LHCN-M2 (cell line): ENCODE results near the gene ABCB8. TPM values are rescaled to one million over a fixed set of nuclear protein-coding genes. Genes with fewer than 3 reads are reported as not detected.

ENCODE experiments used
- DNase-seq: peaks from one replicate; pipeline ENCODE4 v3.0.0-alpha.2; 2012; ENCODE audit warnings: low read depth
- polyA plus RNA-seq: library from polyadenylated mRNA; unstranded; fragments of >200 nt; gene quantifications from one replicate; pipeline ENCODE4 v1.2.1, GENCODE V29; 2012; ENCODE audit warnings: missing spikeins
- total RNA-seq: library from RNA; depleted of rRNA; stranded (reverse); fragments of >200 nt; gene quantifications from 2 replicates; pipeline ENCODE4 v1.2.3, GENCODE V29; 2014; rRNA removed

Gene ABCB8
- total RNA-seq: 61.1 and 64.0 TPM in 2 replicates
- 40.4 TPM for polyA plus RNA-seq

DNA sequence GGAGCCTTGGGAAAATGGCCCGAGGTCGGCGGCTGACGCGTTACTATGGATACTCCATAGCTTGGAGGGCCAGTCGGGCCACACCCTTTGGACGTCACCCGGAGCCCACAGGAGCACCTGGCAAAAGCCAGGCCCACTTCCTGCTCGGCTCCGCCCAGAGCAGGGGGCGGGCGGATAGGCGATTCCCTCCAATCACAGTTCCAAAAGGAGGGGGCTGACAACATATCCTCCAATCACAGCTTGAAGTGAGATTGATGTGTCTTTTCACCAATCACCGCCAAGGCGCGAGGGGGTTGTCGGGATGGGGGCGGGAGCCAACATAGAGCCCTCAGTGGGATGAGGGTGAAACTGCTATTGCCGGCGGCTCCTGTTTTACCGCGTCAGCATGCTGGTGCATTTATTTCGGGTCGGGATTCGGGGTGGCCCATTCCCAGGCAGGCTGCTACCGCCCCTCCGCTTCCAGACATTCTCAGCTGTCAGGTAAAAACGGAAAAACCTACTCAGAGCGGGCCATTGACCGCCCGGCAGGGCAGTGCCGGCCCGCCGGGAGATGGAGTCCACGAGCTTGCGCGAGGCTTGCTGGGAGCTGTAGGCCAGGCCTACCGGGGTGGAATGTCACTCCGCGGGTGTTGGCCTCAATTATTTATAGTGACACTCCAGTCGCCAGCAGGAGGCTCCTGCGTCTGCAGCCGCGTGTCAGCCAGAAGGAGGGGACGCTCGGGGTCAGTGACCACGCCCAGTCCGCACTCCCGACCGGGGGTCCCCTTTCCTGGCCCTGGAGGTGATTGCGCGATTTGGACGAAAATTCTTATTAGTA, at the start of gene ABCB8:
Gene ABCB8 (plus strand): TSS at position 320 of the 817 bp plus-strand sequence. CDS start 66 bp downstream, at position 386.
- DNase-seq: peak; percentile 100

DNA sequence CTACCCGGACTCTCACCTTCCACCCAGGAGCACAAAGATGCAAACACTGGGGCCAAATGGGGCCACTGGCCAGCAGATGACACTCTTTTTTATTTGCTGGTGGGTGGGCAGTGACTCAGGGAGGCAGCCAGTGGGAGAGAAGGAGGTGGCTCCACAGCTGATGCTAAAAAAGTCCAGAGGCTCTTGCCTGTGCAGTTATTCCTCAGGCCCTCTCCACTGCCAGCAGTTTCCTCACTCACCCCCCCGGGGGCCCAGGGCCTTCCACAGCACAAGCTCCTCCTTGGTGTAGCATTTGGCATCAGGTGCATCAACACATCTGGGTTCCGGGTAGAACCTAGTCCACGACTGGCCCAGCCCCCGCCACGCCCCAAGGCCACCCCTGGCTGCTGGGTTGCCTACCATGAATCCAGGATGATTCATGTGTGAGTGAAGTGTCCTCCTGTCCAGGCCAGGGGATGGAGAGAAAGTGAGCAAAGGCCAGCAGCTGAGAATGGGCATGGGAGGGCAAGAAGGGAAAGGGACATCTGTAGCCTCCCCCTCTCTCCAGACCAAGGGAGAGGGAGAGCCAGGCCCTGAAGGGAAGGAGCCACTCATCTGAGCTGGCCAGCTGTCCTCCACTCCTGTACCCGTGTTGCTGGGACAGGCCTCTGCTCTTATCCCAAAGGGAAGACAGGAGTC, 48.4 kb upstream of the ABCB8 start:
- DNase-seq: peak; percentile 56

DNA sequence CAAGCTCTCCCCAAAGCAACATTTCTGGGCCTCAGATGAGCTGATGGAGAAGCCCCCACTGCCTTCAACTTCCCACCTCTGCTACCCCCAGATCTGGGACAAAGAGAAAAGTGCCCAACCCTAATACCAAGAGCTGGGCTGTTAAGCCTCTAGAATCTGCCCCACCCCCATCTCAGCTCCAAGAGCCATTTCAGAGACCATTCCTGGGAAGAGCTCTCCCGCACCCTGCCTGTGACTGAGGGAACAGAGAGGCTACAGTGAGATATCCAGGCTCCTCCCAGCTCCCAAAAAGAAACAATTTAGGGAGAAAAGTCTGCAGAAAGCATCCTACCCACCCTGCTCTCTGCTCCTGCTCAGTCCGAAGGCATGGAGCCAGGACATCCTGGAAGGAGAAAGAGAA, 47.6 kb upstream of the ABCB8 start:
- no peak for DNase-seq

DNA sequence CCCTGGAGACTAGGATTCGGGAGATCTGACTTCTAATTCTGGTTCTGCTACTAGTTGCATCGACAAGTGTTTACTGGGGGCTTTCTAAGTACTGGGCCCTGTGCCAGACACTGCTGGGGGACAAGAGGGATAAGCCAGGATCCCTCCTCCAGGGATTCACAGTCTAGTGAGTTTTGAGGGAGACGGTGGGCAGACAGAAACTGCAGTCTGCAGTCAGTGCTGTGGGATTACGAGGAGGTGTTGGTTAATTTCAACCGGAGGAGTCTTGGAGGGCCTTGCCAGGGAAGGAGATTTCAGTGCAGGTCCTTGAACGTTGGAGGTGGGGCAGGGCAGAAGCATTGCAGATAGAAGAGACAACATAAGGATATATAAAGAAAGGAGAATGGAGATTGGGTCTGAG, 46.6 kb upstream of the ABCB8 start:
- DNase-seq: no peak

DNA sequence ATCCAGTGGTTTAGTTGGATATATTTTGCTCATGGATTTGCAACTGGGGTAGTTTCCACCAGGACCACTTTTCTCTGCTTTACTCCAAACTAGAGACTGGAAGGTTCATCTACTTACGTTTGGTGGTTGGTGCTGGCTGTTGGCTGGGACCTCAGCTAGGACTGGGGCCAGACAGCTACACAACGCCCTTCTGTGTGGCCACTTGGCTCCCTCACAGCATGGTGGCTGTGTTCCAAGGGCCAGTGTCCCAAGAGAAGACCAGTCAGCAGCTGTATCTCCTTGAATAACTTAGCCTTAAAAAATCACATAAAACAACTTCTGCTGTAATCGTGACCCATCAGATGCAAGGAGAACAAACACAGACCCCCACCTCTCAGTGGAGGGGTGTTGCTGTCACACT, 45.9 kb upstream of the ABCB8 start:
- no peak for DNase-seq

DNA sequence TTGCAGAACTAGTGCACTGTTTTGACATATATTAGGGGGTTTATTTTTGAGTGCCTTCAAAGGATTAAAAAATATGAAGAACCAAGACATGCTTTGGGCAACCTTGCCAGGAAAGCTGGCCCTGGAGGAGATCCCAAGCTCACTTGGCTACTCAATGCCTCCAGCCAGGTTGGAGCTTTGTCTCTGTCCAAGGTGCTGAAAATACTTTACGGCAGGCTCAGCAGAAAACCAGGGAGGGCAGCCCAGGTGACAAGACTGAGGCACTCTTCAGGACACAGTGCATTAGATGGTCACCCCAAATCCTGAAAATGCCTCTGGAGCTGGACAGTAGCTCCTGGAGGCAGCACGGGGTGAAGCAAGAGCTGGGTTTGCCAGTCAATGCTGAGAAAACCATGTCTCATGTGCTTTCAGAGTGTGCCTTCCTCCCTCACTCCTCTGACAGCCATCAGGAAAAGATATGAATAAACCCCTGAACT, 44.3 kb upstream of the ABCB8 start:
- DNase-seq: peak; percentile 42

DNA sequence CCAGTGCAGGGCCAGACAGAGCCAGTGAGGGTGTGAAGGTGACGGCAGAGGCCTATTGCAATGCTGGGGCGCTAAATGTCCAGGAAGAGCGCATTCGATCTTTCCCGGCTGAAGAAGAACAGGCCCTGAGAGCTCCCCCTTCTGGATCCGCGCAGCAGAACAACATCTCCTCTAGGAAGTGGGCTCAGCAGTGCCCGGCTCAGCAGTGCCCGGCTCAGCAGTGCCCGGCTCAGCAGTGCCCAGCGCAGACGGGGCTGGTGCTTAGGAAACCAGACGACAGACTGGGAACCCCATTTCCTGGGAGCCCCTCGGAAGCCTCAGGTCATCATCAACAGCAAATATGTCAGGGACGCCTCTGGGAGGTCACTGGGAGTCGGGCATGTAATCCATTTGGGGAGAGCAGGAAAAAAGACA, 42.1 kb upstream of the ABCB8 start:
- peak; percentile 48 for DNase-seq

DNA sequence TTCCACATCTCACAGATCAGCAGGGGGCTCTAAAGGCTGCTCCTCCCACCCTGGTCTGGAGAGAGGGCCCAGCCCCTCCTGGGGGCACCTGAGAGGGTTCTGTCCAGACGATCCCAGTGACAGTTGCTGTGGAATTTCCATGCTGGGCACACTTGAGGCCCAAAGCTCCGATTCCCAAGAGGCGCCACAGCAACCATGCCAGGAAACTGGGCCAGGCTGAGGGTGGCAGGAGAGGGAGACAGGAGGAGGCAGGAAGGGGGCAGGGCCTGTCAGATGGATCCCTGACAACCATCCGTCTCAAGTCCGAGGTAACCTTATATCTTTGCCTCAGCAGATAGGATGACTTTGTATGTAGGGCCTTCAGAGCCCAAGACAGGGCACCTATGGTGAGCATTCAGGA, 41.7 kb upstream of the ABCB8 start:
- DNase-seq: no peak

DNA sequence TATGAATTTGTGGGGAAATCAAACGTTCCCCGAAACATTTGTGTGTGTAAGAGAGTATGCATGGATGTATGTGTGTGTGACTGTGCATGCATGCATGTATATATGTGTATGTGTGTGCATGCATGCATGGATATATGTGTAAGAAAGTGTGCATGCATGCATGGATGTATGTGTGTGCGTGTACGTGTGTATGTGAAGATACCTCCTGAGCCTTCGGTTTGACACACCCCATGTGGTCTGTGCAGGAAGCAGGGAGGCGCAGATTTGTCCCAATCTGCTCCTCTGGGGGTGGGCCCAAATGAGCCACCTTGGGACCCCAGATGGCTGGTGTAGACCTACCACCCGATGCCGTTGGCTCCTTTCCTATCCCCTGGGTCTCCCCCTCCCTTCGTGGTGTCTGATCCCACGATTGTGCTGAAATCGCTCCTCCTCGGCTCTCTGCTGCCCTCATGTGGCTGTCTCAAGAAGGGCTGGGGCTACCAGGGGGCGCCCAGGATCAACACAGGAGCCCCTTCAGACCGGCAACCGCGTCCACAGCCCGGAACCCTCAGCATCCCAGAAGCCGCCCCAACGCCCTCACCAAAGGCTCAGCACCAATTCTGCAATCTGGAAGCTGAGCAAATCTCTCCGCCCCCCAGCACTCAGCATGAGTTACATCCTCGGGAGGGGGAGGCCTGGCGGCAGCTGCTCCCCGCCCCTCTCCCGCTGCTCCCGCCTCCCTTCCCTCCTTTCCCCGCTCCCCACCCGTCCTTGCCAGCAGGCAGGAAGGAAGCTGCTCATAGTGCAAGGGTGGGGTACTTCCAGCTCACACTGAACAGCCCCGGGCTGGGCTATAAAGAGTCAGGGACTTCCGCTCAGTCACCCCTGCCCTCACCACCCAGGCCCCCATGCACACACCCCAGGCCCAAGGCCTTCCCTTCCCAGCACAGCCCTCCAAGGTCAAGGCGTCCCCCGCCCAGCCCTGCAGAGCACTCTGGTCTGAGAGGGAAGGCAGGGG, 39.7 kb upstream of the ABCB8 start:
- DNase-seq: peak; percentile 19

DNA sequence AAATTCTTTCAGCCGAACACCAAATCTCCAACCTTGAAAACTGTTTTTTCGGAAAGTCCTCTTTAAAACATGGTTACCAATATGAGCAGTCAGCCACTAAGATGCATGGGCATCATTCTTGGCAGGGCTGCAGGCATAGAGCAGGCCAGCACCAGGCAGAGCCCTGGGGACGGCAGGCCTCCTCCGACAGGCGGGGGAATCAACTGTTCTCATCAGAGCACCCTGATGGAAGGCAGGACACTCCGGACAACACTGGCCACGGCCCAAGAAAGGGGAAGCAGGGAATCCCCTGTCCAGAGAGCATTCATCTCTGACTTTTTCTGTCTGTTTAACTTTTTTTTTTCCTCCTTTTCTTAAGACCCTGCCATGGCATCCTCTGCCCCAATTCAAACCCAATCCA, 38.8 kb upstream of the ABCB8 start:
- no peak for DNase-seq

DNA sequence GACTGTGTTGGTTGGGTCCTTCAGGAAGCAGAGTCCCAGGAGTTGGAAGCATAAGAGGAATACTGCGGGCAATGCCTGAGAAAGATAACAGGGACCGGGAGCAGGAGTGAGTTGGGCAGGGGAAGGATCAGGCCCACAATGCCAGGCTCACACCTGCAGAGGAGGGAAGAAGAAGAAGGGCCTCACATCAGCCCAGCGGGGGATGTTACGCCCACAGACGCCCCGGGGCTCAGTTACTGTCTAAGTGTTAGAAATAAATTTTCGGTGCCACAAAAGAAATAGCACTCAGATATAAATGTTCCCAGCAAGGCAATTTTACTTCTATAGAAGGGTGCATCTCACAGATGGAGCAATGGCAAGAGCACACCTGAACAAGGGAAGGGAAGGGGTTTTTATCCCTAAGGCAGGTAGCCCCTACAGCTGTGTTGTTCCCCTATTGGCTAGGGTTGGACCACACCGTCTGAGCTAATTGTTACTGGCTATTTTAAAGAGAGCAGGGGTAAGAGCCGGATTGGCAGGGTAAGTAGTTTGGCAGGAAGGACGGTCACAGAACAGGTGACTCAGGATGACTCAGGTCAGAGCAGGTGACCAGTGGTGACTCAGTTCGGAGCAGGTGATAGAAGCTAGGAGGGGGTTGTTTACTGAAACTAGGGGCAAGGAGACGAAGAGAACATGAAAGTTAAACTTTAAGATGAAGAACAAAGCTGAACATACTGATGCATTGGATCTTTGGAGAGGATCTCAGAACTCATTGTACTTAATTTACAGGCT, 37.6 kb upstream of the ABCB8 start, which contains the start of gene NOS3:
Gene NOS3 (plus strand): TSS at position 602 of the 771 bp plus-strand sequence. CDS start 2,787 bp downstream, outside the sequence.
- peak; percentile 21 for DNase-seq

DNA sequence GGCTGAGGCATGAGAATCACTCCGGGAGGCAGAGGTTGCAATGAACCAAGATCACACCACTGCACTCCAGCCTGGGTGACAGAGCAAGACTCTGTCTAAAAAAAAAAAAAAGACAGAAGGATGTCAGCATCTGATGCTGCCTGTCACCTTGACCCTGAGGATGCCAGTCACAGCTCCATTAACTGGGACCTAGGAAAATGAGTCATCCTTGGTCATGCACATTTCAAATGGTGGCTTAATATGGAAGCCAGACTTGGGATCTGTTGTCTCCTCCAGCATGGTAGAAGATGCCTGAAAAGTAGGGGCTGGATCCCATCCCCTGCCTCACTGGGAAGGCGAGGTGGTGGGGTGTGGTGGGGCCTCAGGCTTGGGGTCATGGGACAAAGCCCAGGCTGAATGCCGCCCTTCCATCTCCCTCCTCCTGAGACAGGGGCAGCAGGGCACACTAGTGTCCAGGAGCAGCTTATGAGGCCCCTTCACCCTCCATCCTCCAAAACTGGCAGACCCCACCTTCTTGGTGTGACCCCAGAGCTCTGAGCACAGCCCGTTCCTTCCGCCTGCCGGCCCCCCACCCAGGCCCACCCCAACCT, 36.1 kb upstream of the ABCB8 start:
- DNase-seq: peak; percentile 25

DNA sequence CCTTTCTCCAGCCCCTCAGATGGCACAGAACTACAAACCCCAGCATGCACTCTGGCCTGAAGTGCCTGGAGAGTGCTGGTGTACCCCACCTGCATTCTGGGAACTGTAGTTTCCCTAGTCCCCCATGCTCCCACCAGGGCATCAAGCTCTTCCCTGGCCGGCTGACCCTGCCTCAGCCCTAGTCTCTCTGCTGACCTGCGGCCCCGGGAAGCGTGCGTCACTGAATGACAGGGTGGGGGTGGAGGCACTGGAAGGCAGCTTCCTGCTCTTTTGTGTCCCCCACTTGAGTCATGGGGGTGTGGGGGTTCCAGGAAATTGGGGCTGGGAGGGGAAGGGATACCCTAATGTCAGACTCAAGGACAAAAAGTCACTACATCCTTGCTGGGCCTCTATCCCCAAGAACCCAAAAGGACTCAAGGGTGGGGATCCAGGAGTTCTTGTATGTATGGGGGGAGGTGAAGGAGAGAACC, 35.4 kb upstream of the ABCB8 start:
- peak; percentile 36 for DNase-seq

DNA sequence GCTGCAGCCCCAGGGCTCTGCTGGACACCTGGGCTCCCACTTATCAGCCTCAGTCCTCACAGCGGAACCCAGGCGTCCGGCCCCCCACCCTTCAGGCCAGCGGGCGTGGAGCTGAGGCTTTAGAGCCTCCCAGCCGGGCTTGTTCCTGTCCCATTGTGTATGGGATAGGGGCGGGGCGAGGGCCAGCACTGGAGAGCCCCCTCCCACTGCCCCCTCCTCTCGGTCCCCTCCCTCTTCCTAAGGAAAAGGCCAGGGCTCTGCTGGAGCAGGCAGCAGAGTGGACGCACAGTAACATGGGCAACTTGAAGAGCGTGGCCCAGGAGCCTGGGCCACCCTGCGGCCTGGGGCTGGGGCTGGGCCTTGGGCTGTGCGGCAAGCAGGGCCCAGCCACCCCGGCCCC, 34.7 kb upstream of the ABCB8 start:
- no peak for DNase-seq

DNA sequence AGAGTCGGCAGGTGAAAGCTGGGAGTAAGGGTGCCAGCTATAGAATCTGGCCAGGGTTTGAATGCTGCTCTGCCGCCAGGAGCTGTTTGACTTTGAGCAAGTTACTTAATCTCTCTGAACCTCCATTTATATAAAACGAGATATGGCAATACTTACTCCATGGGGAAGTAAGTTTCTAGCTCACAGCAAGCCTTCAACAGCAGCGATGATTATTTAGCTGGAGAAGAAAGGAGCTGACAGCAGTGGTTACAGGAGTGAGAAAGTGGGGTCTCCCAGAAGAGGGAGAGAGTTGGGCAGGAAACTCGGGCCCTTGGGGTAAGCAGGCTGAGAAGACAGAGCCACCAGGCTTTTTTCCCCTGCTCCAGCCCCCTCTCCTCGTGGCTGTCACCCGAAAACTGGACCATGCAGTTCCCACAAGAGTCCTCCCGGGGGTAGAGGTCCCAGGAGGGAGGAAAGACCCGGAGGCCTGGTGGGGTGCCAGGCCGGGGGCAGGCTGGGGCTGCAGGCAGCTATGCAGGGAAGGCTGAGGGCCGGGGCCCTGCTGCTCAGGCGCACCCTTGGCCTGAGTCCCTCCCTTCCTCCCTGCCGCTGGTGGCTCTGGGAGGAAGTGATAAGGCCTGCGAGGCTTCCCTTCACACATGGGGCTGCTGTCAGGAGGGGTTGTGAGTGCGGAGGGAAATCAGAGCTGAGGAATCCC, 34.0 kb upstream of the ABCB8 start:
- no peak for DNase-seq

DNA sequence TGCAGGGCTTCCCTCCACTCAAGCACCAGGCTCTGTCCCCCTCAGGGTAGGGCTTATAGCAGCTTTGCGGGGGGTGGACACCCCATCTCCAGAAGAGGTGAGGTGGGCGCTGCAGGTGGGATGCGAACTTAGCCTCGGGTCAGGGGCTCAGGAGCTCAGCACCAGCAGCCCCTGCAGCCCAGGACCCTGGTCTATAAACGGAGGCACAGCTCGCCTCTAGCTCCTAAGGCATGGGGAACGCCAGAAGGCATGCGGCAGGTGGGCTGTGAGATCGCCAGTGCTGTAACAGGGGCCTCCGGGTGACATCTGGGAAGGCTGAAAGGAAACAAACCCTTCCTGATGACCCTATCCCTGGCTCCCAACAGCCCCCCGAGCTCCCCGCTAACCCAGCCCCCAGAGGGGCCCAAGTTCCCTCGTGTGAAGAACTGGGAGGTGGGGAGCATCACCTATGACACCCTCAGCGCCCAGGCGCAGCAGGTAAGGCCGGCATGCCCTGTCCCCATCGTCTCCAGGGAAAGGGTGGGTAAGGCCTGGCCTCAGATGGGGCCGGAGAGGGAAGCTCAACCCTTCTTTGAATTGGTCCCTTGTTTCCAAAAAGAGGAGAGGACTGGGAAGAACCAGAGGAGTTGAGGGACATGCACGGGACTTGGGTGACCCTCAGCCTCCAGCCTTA, 33.3 kb upstream of the ABCB8 start:
- DNase-seq: no peak

DNA sequence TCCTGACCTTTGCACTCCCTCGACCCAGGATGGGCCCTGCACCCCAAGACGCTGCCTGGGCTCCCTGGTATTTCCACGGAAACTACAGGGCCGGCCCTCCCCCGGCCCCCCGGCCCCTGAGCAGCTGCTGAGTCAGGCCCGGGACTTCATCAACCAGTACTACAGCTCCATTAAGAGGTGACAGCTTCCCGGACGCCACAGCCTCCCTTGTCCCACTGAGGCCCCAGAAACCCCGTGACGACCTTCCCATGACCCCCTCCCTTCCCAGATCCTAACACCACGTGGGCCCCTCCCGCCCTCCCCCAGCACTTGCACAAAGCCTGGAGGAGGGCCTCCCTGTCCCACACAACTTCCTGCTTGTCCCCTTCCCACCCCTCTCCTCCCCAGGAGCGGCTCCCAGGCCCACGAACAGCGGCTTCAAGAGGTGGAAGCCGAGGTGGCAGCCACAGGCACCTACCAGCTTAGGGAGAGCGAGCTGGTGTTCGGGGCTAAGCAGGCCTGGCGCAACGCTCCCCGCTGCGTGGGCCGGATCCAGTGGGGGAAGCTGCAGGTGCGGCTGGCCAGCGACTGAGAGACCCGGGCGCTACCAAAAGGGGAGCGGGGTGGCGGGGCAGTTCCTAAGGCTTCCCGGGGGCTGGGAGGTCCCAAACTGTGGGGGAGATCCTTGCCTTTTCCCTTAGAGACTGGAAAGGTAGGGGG, 31.7 kb upstream of the ABCB8 start:
- no peak for DNase-seq

DNA sequence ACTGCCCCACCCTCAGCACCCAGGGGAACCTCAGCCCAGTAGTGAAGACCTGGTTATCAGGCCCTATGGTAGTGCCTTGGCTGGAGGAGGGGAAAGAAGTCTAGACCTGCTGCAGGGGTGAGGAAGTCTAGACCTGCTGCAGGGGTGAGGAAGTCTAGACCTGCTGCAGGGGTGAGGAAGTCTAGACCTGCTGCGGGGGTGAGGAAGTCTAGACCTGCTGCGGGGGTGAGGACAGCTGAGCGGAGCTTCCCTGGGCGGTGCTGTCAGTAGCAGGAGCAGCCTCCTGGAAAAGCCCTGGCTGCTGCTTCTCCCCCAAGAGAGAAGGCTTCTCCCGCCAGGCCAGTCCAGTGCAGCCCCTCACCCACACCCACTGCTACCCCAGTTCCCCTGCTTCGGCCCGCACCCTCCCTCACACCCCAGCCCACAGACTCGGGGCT, 31.2 kb upstream of the ABCB8 start:
- DNase-seq: no peak
